ENCODE results near the gene YEATS2.
"Not testable (repeated sequence)": the region's sequence is repeated elsewhere in the genome, so short reads cannot be mapped to it uniquely, and the experiment has no call there.

The YEATS2 gene

GRCh38 chr3:183779896-183780465 lies 82.4 kb downstream of the YEATS2 start:
- no peak for DNase-seq

- no peak for DNase-seq
These were observed 83.6 kb downstream of the YEATS2 start for GRCh38 chr3:183781246-183781645.

- DNase-seq = no peak
These were observed 85.1 kb downstream of the YEATS2 start for GRCh38 chr3:183782576-183783276.

- DNase-seq = not testable (repeated sequence)
These were observed 86.9 kb downstream of the YEATS2 start for GRCh38 chr3:183784503-183784902.

- no peak for DNase-seq
These were observed 92.2 kb downstream of the YEATS2 start for GRCh38 chr3:183789826-183790225.

GRCh38 chr3:183790700-183791099 lies 93.1 kb downstream of the YEATS2 start:
- no peak for DNase-seq

- no peak for DNase-seq
These were observed 95.4 kb downstream of the YEATS2 start for GRCh38 chr3:183792976-183793375.

GRCh38 chr3:183794452-183794851 lies 96.9 kb downstream of the YEATS2 start:
- no peak for DNase-seq

GRCh38 chr3:183796372-183796771 lies 98.8 kb downstream of the YEATS2 start:
- DNase-seq = no peak

- DNase-seq = no peak
These were observed 100.4 kb downstream of the YEATS2 start for GRCh38 chr3:183797996-183798395.

GRCh38 chr3:183799461-183799860 lies 101.9 kb downstream of the YEATS2 start:
- DNase-seq = no peak

GRCh38 chr3:183800243-183800863 lies 102.8 kb downstream of the YEATS2 start:
- DNase-seq = no peak

GRCh38 chr3:183801601-183802000 lies 104.0 kb downstream of the YEATS2 start:
- no peak for DNase-seq

GRCh38 chr3:183802989-183803388 lies 105.4 kb downstream of the YEATS2 start:
- peak; percentile 11 for DNase-seq

GRCh38 chr3:183807209-183807728 lies 109.7 kb downstream of the YEATS2 start:
- no peak for DNase-seq

- no peak for DNase-seq
These were observed 110.3 kb downstream of the YEATS2 start for GRCh38 chr3:183807881-183808280.

- DNase-seq = no peak
These were observed 110.8 kb downstream of the YEATS2 start for GRCh38 chr3:183808355-183808754.

GRCh38 chr3:183809270-183809669 lies 111.7 kb downstream of the YEATS2 start:
- DNase-seq = peak; percentile 77

- no peak for DNase-seq
These were observed 113.3 kb downstream of the YEATS2 start for GRCh38 chr3:183810643-183811594.

GRCh38 chr3:183811638-183812037 lies 114.0 kb downstream of the YEATS2 start:
- no peak for DNase-seq

GRCh38 chr3:183812761-183813445 lies 115.3 kb downstream of the YEATS2 start:
- DNase-seq = no peak

- DNase-seq = no peak
These were observed 116.6 kb downstream of the YEATS2 start for GRCh38 chr3:183814240-183814639.

All from NCI-H2029 (cell line).